ENCODE data around the gene LHX8.
A peak's percentile ranks its signal among the peaks of the same experiment; 100 is the strongest.
"Not testable (repeated sequence)": the region's sequence is repeated elsewhere in the genome, so short reads cannot be mapped to it uniquely, and the experiment has no call there.

LHX8 gene

DNA sequence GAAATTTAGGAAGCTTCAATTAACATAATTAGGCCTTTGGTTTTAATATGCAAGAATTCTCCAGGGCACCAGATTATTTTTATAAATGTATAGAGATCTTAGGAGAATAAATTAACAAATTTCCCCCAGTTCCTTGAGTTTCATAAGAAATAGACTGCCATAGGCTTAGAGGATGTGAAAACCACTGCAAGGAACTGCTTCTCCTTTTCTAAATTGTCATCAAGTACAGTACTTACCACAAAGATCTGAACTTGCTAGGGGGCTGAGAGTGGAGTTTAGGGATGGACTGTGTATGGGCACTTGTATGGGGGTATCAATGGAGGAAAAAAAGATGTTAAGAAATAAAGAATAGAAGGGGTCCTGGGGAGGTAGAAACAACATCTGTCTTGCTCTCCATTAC lies 31.1 kb downstream of the LHX8 start:
- TF ChIP-seq, protein P1, sequence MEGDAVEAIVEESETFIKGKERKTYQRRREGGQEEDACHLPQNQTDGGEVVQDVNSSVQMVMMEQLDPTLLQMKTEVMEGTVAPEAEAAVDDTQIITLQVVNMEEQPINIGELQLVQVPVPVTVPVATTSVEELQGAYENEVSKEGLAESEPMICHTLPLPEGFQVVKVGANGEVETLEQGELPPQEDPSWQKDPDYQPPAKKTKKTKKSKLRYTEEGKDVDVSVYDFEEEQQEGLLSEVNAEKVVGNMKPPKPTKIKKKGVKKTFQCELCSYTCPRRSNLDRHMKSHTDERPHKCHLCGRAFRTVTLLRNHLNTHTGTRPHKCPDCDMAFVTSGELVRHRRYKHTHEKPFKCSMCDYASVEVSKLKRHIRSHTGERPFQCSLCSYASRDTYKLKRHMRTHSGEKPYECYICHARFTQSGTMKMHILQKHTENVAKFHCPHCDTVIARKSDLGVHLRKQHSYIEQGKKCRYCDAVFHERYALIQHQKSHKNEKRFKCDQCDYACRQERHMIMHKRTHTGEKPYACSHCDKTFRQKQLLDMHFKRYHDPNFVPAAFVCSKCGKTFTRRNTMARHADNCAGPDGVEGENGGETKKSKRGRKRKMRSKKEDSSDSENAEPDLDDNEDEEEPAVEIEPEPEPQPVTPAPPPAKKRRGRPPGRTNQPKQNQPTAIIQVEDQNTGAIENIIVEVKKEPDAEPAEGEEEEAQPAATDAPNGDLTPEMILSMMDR (conservative IDR thresholded peaks at IDR 0.05; ENCODE audit: low read length) = no peak

DNA sequence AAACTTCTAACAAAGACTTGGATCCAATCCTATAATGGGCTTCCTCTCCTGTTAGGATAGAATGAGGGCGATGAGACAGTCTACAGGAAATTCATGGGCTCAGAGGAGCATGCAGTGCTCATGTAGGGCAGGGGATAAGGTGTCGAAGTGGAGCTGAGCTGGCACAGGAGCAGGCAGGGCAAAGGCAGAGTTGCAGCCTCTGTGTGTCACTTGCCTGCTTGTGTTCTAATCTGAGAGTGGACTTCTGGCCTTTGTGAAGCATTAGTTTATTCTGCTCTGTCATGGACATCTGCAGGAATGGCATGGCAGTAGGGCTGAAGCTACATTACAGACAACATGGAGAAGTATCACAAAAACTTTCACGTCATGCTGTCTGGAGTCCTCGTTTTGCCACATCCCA lies 32.6 kb downstream of the LHX8 start:
- H3K4me3 ChIP-seq (ENCODE audit: low read length) = no peak overlapping the region
- TF ChIP-seq, protein P1 (conservative IDR thresholded peaks at IDR 0.05; ENCODE audit: low read length) = no peak
- no peak for DNase-seq (ENCODE audit: low read depth)

More for the DNA sequence above, 31.1 kb downstream of the LHX8 start:
- no peak for DNase-seq (ENCODE audit: low read depth)
- H3K4me3 ChIP-seq (ENCODE audit: low read length) = no peak overlapping the region

DNA sequence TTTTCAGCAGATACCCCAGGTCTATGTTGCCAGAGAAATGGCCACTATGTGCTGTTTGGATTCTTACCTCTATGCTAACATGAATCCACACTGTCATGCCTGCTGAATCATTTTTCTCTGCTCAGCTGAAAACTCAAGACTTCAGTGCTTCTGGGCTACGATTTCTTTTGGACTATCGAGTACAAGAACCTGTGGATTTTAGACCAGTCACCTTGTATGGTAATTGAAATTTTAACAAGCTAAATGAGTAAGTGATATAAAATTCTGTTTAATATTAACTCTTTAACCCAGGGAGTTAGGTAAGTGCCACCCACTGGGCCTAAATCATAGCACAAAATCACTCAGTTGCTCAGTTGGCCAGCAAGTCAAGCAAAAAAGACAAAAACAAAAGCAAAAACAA lies 35.8 kb downstream of the LHX8 start:
- no peak overlapping the region for H3K4me3 ChIP-seq (ENCODE audit: low read length)
- DNase-seq (ENCODE audit: low read depth) = no peak
- TF ChIP-seq, protein P1 (conservative IDR thresholded peaks at IDR 0.05; ENCODE audit: low read length) = no peak

DNA sequence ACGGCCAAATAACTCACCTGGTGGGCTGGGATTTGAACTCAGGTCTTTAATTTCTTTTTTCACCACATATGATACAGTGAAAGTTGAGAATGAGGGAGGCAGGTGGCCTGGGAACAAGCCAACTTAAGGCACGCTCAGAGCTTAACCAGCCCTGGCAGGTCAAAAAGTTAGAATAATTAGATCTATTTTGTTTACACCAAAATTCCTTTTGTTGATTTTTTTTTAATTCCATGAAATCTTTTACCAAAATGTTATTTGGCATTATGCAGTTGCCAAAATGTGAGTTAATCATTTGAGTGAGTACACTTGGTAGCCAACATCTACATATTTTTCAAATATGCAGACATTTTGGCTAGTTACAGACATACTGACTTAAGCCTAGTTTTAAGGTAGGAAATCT lies 36.8 kb downstream of the LHX8 start:
- TF ChIP-seq, protein P1 (conservative IDR thresholded peaks at IDR 0.05; ENCODE audit: low read length) = no peak
- H3K4me3 ChIP-seq (ENCODE audit: low read length) = no peak overlapping the region
- DNase-seq (ENCODE audit: low read depth) = no peak

DNA sequence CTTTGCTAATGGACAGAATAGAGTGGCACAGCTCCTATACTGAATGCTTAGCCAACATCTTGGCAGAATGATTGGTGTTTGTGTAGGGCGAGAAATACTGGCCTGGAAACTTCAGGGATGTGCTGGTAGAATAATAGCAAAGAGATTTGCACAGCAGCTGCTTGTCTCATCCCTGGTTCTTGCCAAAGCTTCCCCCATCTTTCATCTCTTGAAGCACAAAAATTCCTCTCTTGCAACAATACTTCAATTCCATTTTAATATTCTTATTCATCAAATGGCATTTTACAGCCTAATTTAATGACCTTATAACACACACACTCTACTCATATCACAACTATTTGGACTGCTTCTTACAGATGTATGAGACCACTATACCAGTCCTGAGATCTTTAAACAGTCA lies 37.7 kb downstream of the LHX8 start:
- H3K4me3 ChIP-seq (ENCODE audit: low read length) = no peak overlapping the region
- peak; percentile 13 for DNase-seq (ENCODE audit: low read depth)
- TF ChIP-seq, protein P1 (conservative IDR thresholded peaks at IDR 0.05; ENCODE audit: low read length) = no peak

DNA sequence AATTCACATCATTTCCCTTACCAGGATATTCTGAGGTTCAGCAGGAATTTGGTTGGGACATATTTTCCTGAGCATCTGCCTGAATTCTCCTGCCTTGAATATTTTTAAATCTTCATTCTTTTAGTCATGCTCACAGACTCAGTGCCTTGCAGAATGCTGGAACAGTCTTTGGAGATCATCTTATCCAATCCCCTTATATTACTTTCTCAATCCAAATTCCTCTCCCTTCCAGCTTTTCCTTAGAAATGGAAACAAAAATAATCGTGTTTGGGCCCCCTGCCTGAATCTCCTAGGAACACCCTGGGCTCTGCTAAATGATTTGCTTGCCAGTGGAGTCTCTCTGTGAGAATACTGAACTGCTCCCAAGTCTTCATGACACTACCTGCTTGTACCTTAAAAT lies 38.4 kb downstream of the LHX8 start:
- no peak overlapping the region for H3K4me3 ChIP-seq (ENCODE audit: low read length)
- TF ChIP-seq, protein P1 (conservative IDR thresholded peaks at IDR 0.05; ENCODE audit: low read length) = no peak
- peak; percentile 9 for DNase-seq (ENCODE audit: low read depth)

DNA sequence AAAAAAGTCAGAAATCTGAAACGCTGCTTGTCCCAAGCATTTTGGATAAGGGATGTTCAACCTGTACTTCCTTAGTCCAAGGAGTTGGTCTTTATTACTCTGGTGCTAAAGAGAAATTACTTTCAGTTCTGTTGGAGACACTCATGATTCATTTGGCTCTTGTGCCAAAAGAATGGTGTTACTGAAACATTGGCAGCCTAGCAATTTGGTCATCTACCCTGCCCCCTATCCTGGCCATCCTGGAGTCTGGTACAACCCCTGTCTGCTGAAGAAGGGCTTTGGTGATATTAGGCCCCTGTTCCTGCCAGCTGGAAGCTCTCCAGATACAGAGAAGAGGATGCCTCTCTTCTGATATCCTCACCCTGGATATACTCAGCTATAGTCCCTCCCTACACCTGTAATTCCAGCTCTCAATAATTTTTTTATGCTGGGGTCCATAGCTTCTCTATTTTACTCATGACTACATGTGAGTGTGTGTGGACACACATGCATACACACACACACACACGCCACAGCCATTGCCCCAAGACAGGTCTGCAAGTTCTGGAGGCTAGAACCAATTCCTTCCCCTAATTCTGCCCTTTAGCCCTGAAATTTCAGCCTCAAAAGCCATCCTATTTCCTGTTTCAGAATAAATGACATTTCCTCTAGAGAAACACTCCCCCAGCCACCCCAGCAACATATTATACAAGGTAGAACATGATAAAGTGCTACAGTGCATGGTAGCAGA lies 40.0 kb downstream of the LHX8 start:
- no peak for DNase-seq (ENCODE audit: low read depth)
- H3K4me3 ChIP-seq (ENCODE audit: low read length) = no peak overlapping the region
- TF ChIP-seq, protein P1 (conservative IDR thresholded peaks at IDR 0.05; ENCODE audit: low read length) = no peak

DNA sequence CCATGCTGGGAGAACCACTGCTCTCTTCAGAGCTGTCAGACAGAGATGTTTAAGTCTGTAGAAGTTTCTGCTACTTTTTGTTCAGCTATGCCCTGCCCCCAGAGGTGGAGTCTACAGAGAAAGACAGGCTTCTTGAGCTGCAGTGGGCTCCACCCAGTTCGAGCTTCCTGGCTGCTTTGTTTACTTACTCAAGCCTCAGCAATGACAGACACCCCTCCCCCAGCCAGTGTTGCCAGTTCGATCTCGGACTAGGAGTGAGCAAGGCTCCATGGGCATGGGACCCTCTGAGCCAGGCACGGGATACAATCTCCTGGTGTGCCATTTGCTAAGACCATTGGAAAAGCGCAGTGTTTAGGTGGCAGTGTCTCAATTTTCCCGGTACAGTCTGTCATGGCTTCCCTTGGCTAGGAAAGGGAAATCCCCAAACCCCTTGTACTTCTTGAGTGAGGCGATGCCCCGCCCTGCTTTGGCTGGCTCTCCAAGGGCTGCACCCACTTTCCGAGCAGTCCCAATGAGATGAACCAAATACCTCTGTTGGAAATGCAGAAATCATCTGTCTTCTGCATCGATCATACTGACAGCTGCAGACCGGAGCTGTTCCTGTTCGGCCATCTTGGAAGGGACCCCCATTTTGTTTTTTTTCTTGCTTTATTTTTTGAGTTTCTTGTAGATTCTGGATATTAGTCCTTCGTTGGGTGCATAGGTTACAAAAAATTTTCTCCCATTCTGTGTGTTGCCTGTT lies 47.2 kb downstream of the LHX8 start:
- H3K4me3 ChIP-seq (ENCODE audit: low read length); DNase-seq (ENCODE audit: low read depth): not testable (repeated sequence)
